GM12891 (cell line): ENCODE data around the gene LIMS2.

Source experiments
- PAX5 ChIP-seq: IDR thresholded peaks from 2 replicates; pipeline ENCODE4 v1.6.1; 2011; ENCODE audit warnings: low read length, moderate library complexity, mild to moderate bottlenecking; ENCODE audit not compliant: insufficient read depth, severe bottlenecking
- POLR2A ChIP-seq: IDR thresholded peaks from 2 replicates; pipeline ENCODE4 v1.6.1; 2011; ENCODE audit warnings: low read depth, low read length, control low read depth
- POLR2AphosphoS5 ChIP-seq: IDR thresholded peaks from 2 replicates; pipeline ENCODE4 v1.6.1; 2011; ENCODE audit warnings: low read depth, low read length, control low read depth
- SPI1 ChIP-seq: IDR thresholded peaks from 2 replicates; pipeline ENCODE4 v1.6.1; 2011; ENCODE audit warnings: low read depth, low read length, control low read depth
- TAF1 ChIP-seq: IDR thresholded peaks from 2 replicates; pipeline ENCODE4 v1.6.1; 2011; ENCODE audit warnings: low read depth, low read length, control low read depth

- TF ChIP-seq POLR2A = no peak
- TF ChIP-seq TAF1 = no peak
- no peak for TF ChIP-seq POLR2AphosphoS5
- TF ChIP-seq SPI1 = no peak
- TF ChIP-seq PAX5 = no peak
Measured at GRCh38 chr2:127709336-127709735, 34.0 kb upstream of the LIMS2 start.
